HepG2 (cell line): Measurements from ENCODE around the gene CACNA1C. TPM values are rescaled to one million over a fixed set of nuclear protein-coding genes. Genes with fewer than 3 reads are reported as not detected.

Experiments
- FOXA3 ChIP-seq: IDR thresholded peaks from 2 replicates; pipeline ENCODE4 v1.6.1; 2016; ENCODE audit warnings: missing genetic modification reagents, missing compliant biosample characterization
- GATA4 ChIP-seq: sonication (generic); IDR thresholded peaks from 2 replicates; pipeline ENCODE4 v1.6.1; 2016; ENCODE audit warnings: antibody characterized with exemption, low read depth, borderline replicate concordance
- HHEX ChIP-seq: IDR thresholded peaks from 2 replicates; pipeline ENCODE4 v1.6.1; 2016; ENCODE audit warnings: control low read depth
- JARID2 ChIP-seq: sonication (generic); formaldehyde crosslinking; IDR thresholded peaks from 2 replicates; pipeline ENCODE4 v1.8.1; 2023; ENCODE audit warnings: missing genetic modification reagents, inconsistent platforms; ENCODE audit not compliant: insufficient replicate concordance
- JUND ChIP-seq: sonication (generic); formaldehyde crosslinking; IDR thresholded peaks from 2 replicates; pipeline ENCODE4 v1.8.0; 2022; ENCODE audit warnings: mild to moderate bottlenecking, missing genetic modification reagents
- KDM5A ChIP-seq: fragments of 200-600 bp; sonication (generic); IDR thresholded peaks from 2 replicates; pipeline ENCODE4 v1.7.0; 2018; ENCODE audit warnings: antibody characterized with exemption, mild to moderate bottlenecking, low read length, borderline replicate concordance
- KLF12 ChIP-seq: sonication (generic); formaldehyde crosslinking; IDR thresholded peaks from 2 replicates; pipeline ENCODE4 v1.4.0; 2020; ENCODE audit warnings: missing genetic modification reagents, borderline replicate concordance
- MIER2 ChIP-seq: IDR thresholded peaks from 2 replicates; pipeline ENCODE4 v1.6.1; 2016; ENCODE audit warnings: missing biosample characterization, missing genetic modification reagents
- MTF2 ChIP-seq: sonication (generic); formaldehyde crosslinking; IDR thresholded peaks from 2 replicates; pipeline ENCODE4 v1.5.0; 2020; ENCODE audit warnings: missing genetic modification reagents, borderline replicate concordance
- PCBP2 ChIP-seq: fragments of 200-400 bp; formaldehyde crosslinking; optimal IDR thresholded peaks from 2 replicates; pipeline ENCODE3; 2018; ENCODE audit warnings: low read length, low read depth; ENCODE audit not compliant: poor library complexity, severe bottlenecking
- PHF5A ChIP-seq: IDR thresholded peaks from one replicate; pipeline ENCODE4 v1.6.1; 2018; ENCODE audit warnings: low read depth, missing genetic modification reagents; ENCODE audit not compliant: unreplicated experiment
- RORA ChIP-seq: sonication (generic); formaldehyde crosslinking; IDR thresholded peaks from 2 replicates; pipeline ENCODE4 v1.5.0; 2020; ENCODE audit warnings: mild to moderate bottlenecking, missing genetic modification reagents, moderate library complexity
- TAF1 ChIP-seq: sonication (generic); formaldehyde crosslinking; IDR thresholded peaks from 2 replicates; pipeline ENCODE4 v1.4.0; 2020; ENCODE audit warnings: missing genetic modification reagents
- U2AF1 ChIP-seq: fragments of 200-400 bp; formaldehyde crosslinking; optimal IDR thresholded peaks from 2 replicates; pipeline ENCODE3; 2017; ENCODE audit warnings: mild to moderate bottlenecking, low read depth, low read length
- ZBTB25 ChIP-seq: IDR thresholded peaks from 2 replicates; pipeline ENCODE4 v1.6.1; 2018; ENCODE audit warnings: missing genetic modification reagents
- ZBTB3 ChIP-seq: sonication (generic); formaldehyde crosslinking; IDR thresholded peaks from 2 replicates; pipeline ENCODE4 v1.4.0; 2020; ENCODE audit warnings: low read depth, mild to moderate bottlenecking, moderate library complexity, missing genetic modification reagents, borderline replicate concordance
- ZFAT ChIP-seq: sonication (generic); formaldehyde crosslinking; conservative IDR thresholded peaks from 2 replicates; pipeline ENCODE4 v1.8.1; 2023; ENCODE audit warnings: missing genetic modification reagents, inconsistent platforms
- ZNF18 ChIP-seq: sonication (generic); formaldehyde crosslinking; IDR thresholded peaks from 2 replicates; pipeline ENCODE4 v1.8.0; 2022; ENCODE audit warnings: mild to moderate bottlenecking, missing genetic modification reagents; ENCODE audit not compliant: insufficient replicate concordance
- ZNF234 ChIP-seq: sonication (generic); formaldehyde crosslinking; conservative IDR thresholded peaks from 2 replicates; pipeline ENCODE4 v1.5.1; 2020; ENCODE audit warnings: mild to moderate bottlenecking, missing genetic modification reagents
- ZNF24 ChIP-seq: fragments of 450-650 bp; IDR thresholded peaks from 2 replicates; pipeline ENCODE4 v1.6.1; 2017; ENCODE audit warnings: antibody characterized with exemption, mild to moderate bottlenecking
- ZNF562 ChIP-seq: sonication (generic); formaldehyde crosslinking; IDR thresholded peaks from 2 replicates; pipeline ENCODE4 v1.8.0; 2022; ENCODE audit warnings: missing genetic modification reagents, borderline replicate concordance
- ZNF644 ChIP-seq: IDR thresholded peaks from 2 replicates; pipeline ENCODE4 v1.6.1; 2016; ENCODE audit warnings: low read depth
- ZNF713 ChIP-seq: sonication (generic); formaldehyde crosslinking; IDR thresholded peaks from 2 replicates; pipeline ENCODE4 v1.4.0; 2020; ENCODE audit warnings: mild to moderate bottlenecking, missing genetic modification reagents
- ZNF724P ChIP-seq: sonication (generic); formaldehyde crosslinking; IDR thresholded peaks from 2 replicates; pipeline ENCODE4 v1.8.0; 2022; ENCODE audit warnings: missing genetic modification reagents, borderline replicate concordance
- polyA plus RNA-seq, 8 experiments: library from polyadenylated mRNA; depleted of rRNA in 3 of 8; stranded (reverse) in 7 of 8; unstranded in 1 of 8; fragments of >200 nt; fragmentation: Illumina TruSeq in 4 of 8; extraction: Trizol in 4 of 8; gene quantifications; 2 replicates each; pipeline versions ENCODE4 v1.2.1 to v1.2.3, GENCODE V29; 2011 to 2016; ENCODE audit warnings: low read depth in 4 of 8, missing spikeins in 1 of 8, mixed read lengths in 1 of 8; ENCODE audit not compliant: insufficient read depth in 1 of 8
- total RNA-seq, 5 experiments: library from RNA; depleted of rRNA; stranded (reverse); fragments of >200 nt; fragmentation: Illumina TruSeq; extraction: Trizol; gene quantifications; 2 replicates each; pipeline ENCODE4 v1.2.3, GENCODE V29; 2016; ENCODE audit warnings: low read depth in 1 of 5
- TF ChIP-seq, protein P1 (sequence below): sonication (generic); formaldehyde crosslinking; IDR thresholded peaks from 2 replicates; pipeline ENCODE4 v1.4.0; 2020; ENCODE audit warnings: missing genetic modification reagents
- TF ChIP-seq, protein P2 (sequence below): sonication (generic); formaldehyde crosslinking; IDR thresholded peaks from 2 replicates; pipeline ENCODE4 v1.5.0; 2020; ENCODE audit warnings: missing genetic modification reagents

The CACNA1C gene
- total and polyA plus RNA-seq, 2 of the 13 experiments (the other 11 are each of a cell fraction or from before 2014, with no cell fraction given), result not detected

DNA sequence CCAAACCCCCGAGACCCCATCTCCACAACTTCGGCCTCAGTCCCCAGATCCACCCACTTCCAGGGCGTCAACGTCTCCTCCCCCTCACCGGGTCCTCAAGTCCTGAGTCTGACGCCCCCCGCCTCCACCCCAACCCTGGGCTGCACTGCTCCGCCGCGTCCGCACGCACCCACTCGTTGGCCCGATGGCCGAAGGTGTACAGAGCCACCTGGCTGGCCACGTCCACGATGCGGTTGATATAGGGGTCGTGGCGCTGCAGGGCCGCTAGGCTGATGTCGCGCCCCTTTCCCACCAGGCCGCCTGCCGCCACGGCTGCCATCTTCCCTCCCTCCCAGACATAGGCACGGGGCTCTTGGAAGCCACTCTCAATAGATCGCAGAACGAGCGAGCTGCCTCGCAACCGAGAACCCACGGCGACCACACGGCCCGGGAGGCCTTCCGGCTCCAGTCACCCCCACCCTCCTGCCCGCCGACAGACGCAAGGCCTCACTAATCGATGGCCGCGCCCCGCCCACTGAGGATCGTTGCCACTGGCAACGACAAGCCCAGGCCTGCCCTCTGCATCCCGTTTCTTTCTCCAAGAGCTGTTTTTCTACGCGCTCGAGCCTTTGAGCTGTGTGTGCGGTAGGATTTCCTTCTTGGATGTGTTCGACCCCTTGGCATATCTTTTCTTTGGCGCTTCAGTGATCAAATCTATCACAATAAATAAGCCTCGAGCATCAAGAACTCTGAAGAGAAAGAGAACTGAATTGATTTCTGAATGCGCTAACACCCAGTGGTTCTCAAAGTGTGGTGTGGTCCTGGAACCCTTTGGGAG lies 48.5 kb upstream of the CACNA1C start, which contains the start of gene DCP1B (continued):
- no peak for TF ChIP-seq KLF12 (CRISPR knock-in tag)
- TF ChIP-seq TAF1 (CRISPR knock-in tag), result peak; percentile 94
- TF ChIP-seq RORA (CRISPR knock-in tag), result no peak
- no peak for TF ChIP-seq U2AF1
- TF ChIP-seq ZNF24, result no peak
- TF ChIP-seq GATA4, result no peak
- TF ChIP-seq PCBP2, result no peak
- no peak for TF ChIP-seq JARID2 (CRISPR knock-in tag)
- no peak for TF ChIP-seq JUND (CRISPR knock-in tag)
- no peak for TF ChIP-seq ZNF234 (CRISPR knock-in tag)
- TF ChIP-seq ZBTB25 (CRISPR knock-in tag), result peak; percentile 80
- TF ChIP-seq HHEX (CRISPR knock-in tag), result no peak
- peak; percentile 85 for TF ChIP-seq ZNF644 (CRISPR knock-in tag)
- TF ChIP-seq, protein P1, sequence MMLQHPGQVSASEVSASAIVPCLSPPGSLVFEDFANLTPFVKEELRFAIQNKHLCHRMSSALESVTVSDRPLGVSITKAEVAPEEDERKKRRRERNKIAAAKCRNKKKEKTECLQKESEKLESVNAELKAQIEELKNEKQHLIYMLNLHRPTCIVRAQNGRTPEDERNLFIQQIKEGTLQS (CRISPR knock-in tag), result no peak
- TF ChIP-seq ZNF18, result peak; percentile 24
- peak; percentile 79 for TF ChIP-seq KDM5A
- TF ChIP-seq FOXA3 (CRISPR knock-in tag), result no peak
- no peak for TF ChIP-seq ZNF724P (CRISPR knock-in tag)
- TF ChIP-seq ZNF562, result no peak
- TF ChIP-seq, protein P2, sequence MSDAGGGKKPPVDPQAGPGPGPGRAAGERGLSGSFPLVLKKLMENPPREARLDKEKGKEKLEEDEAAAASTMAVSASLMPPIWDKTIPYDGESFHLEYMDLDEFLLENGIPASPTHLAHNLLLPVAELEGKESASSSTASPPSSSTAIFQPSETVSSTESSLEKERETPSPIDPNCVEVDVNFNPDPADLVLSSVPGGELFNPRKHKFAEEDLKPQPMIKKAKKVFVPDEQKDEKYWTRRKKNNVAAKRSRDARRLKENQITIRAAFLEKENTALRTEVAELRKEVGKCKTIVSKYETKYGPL (CRISPR knock-in tag), result 0 out of 2 replicates have a peak, but pooled peaks have one; percentile 17
- 0 out of 2 replicates have a peak, but pooled peaks have one; percentile 72 for TF ChIP-seq ZBTB3 (CRISPR knock-in tag)
- TF ChIP-seq PHF5A, result peak; percentile 96
- peak; percentile 66; the same call in 1 of the 2 replicates for TF ChIP-seq ZNF713 (CRISPR knock-in tag)
- no peak; the same call in 1 of the 2 replicates for TF ChIP-seq MIER2 (CRISPR knock-in tag)
- peak; percentile 67; the same call in 1 of the 2 replicates for TF ChIP-seq MTF2
- no peak for TF ChIP-seq ZFAT
